GM21447 (cell line): Measurements from ENCODE around the gene SPTB.
"Not testable (repeated sequence)": the region's sequence is repeated elsewhere in the genome, so short reads cannot be mapped to it uniquely, and the experiment has no call there.

ENCODE experiments used
- ATAC-seq: cut with Tn5 transposase; IDR thresholded peaks from one replicate; pipeline ENCODE4 v1.9.1; 2021; ENCODE audit not compliant: unreplicated experiment

Gene SPTB

DNA sequence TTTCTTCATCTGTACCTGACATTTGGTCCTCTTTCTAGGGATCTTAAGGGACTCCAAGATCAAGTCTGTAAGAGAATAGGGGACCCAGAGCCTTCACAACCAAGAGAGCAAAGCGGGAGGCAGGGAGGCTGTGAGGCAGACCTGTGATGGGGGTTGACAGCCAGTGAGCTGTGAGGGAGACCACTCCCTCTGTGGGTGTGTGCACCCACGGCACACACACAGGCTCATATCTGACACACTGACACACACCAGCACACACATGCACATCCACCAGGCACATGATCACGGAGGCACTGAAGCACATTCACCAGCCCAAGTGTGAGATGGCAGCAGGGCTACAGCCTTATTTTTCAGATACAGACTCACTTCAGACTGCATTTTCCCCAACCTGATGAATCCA, 55.2 kb downstream of the SPTB start:
- ATAC-seq, result no peak

- ATAC-seq, result no peak
These were observed 56.3 kb downstream of the SPTB start for GRCh38 chr14:64823305-64823861.

DNA sequence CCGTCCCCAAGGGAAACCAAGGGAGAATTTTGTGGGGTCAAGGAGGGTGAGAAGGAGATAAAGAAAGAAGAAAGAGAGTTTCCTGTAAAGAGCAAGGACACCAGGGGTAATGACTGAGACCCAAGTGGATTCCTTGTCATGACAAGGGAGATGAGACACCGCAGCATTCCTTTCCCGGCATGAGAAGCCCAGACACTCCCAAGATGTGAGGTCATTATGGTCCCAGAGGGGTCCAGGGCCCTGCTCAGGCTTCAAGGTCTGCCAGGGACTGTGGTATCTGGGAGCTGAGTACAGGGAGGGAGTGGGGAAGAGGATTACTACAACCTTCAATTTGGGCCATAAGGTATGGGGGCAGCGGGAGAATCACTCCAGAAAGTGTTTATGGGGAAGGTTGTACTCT, 58.1 kb downstream of the SPTB start:
- ATAC-seq, result no peak

GRCh38 chr14:64818151-64818550, 61.6 kb downstream of the SPTB start:
- ATAC-seq, result no peak

DNA sequence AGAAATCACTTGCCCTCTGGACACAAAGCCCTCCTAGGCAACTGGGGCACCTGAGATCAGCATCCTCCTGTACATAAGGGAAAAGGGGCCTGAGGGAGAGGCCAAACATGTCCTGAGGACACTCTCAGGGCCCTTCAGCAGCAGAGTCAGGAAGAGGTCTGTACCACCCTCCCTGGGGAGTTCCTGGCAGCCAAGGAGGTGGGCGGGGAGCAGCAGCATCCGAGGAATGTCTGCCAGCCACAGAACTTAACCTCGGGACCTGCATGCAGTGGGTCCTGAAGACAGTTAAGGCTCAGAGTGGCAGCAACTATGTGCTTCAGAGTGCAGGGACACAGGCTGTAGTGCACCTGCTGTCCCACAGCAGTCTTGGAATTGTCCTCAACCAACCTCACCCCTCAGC, 62.1 kb downstream of the SPTB start:
- ATAC-seq, result no peak

DNA sequence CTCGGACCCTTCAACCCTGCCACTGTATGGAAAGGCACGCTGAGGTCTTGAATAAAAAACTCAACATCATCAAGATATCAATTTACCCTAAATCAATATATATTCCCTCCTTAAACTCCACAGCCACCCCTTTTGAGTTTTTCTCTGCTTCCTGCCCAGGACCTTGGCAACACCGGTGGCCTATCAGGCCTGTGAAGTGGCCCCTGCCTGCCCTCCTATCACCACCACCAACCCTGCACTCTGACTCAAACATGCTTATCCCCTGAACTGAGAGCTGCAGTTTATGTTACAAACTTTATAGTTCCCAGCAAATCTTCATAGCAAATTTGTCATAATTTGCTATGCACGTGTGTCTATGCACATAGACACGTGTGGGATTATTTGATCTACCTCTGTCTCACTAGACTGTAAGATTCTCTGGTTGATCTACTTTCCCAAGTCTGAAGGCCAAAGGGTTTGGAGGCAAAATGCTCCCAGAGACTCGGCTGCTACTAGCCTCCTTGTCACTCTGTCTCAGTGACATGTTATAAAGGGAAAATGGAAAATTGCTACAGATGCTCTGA, 63.4 kb downstream of the SPTB start:
- ATAC-seq, result no peak

GRCh38 chr14:64815257-64815656, 64.5 kb downstream of the SPTB start:
- ATAC-seq, result no peak

- no peak for ATAC-seq
These were observed 67.3 kb downstream of the SPTB start for GRCh38 chr14:64812412-64812811.

GRCh38 chr14:64811676-64812075, 68.0 kb downstream of the SPTB start:
- ATAC-seq, result no peak

GRCh38 chr14:64808449-64808848, 71.3 kb downstream of the SPTB start:
- ATAC-seq, result no peak

DNA sequence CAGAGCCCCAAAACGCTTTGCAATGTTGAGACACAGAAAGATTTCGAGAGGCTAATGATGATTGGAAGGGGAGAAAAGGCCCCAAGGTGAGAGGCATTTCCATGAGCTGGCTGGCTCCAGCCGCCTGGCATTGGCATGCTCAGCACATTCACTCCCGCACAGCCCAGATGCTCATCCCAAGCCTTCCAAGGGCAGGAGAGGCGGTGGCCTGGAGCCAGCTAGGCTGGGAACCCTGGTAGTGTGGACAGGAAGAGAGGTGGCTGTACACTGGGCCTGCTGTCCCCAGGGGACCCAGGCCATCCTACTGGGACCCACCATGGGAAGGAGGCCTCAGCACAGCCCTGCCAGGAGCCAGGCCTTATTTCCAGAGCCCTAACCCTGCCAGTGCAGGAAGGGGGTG, 72.2 kb downstream of the SPTB start:
- ATAC-seq, result no peak

DNA sequence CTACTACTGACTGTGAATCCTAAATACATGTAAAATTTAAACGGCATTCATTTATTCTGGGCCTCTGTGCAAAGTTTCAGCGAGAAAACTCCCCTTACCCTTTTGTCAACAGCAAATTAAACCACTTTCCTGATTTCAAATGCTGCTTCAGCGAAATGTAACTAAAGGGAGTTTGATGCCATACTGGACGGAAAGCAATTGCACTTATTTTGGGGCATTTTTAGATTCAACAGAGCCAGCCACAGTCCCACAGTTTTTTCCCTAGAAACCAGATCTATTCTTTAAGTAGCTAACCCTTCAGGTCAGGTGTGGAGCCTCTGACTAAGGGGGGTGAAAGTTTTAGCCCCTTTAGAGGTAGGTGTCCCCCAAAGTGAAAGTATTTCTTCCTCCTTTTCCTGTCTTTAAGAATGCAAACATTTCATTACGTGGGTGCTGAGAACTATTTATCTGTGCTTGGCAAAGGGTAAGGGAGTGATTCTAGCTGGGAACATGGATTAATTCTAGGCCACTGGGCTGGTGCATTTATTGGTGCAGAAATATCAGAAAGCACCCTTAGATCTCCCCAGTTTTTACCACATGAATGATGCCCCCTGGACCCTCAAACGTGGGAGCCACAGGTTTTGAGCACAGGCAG, 72.7 kb downstream of the SPTB start:
- no peak for ATAC-seq

DNA sequence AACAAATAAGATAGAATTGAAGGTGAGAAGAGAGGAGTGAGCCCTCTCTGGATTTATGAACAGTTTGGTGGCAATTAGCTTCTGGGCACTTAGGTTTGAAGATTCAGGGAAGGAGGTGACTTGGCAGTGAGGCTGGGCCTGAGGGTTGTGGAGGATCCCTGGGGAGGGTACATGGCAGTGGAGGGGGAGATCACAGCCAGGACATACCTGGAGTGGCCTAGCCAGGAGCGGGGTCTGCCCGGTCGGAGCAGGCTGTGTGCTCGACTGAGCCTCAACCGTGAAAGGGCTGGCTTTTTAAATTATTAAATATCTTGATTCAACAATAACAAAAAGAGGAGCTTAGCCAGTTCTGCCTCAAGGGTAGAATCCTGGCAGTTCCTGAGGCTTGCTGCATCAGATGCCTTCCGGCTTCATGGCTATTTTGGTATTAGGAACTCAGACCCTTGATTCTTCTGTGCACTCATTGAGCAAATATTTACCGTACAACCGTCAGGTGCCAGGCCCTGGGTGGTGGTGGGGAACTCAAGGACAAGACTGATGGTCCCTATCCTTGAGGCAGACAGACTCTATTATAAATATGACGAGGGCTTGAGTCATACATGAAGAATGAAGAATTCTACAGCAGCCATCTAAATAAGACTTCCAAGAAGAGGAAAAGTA, 73.4 kb downstream of the SPTB start:
- no peak for ATAC-seq

- ATAC-seq, result not testable (repeated sequence)
These were observed 74.1 kb downstream of the SPTB start for GRCh38 chr14:64805646-64806045.

- ATAC-seq, result no peak
These were observed 74.9 kb downstream of the SPTB start for GRCh38 chr14:64804754-64805260.

DNA sequence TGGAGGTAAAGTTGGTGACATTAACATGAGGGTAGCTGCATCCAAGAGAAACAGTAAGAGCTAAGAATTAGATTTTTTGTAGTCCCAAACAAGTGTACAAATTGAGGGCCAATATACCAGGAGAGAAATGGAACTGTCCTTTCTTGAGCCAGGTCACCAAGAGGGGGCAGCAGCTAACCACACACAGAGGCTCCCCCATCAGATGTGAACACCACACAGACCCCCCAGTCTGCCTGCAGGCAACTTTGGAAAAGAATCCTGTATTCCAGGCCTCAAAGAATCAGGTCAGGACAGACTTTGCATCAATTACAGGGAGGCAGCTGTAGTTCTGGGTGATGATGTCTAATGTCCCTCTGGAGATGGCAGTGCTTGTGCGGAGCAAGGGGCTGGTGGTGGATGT, 77.9 kb downstream of the SPTB start:
- ATAC-seq, result no peak

GRCh38 chr14:64801046-64801445, 78.7 kb downstream of the SPTB start:
- ATAC-seq, result no peak

- ATAC-seq, result no peak
These were observed 79.7 kb downstream of the SPTB start for GRCh38 chr14:64800000-64800399.

DNA sequence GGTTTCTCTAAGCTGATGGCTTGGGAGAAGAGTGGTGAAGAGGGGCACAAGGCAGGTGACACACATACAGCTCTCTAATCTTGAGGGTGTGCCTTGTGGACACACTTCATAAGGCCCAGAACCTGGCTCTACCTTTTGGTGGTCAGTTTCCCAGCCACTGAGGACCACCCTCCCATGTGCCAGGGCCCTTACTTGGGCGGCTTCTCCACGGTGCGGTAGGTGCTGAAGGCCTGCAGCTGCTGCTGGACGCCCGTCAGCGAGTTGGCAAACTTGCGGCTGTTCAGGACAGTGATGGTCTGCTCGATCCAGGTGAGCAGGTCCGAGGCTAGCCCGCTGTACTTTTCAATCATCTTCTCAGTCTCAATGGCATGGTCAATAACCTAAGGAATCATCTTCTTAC, 80.2 kb downstream of the SPTB start:
- ATAC-seq, result no peak

- ATAC-seq, result no peak
These were observed 83.3 kb downstream of the SPTB start for GRCh38 chr14:64796369-64796768.

- no peak for ATAC-seq
These were observed 83.8 kb downstream of the SPTB start for GRCh38 chr14:64795921-64796320.

DNA sequence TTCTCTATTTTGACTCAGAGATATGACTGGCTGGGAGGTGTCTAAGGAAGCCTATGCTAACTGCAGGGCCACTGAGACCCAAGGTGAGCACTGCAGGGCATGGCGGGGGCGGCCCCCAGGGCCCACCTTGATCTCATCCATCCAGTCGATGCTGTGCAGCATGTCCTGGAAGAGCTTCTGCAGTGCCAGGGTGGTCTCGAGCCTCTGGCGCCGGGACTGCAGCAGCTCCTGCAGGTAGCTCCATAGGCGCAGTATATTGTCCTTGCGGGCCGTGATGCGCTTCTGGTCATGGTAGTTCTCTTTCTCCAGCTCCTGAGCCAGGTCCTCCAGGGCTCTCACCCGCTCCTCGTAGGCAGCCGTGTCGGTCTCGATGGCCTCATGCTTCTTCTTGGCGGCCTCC, 84.5 kb downstream of the SPTB start:
- ATAC-seq, result no peak
